Rectal smooth muscle tissue (tissue), 1 donor: ENCODE measurements around the gene GCN1.

ENCODE experiments used
- H3K27ac ChIP-seq: one replicate; pipeline ENCODE4 v1.7.0; 2013; ENCODE audit warnings: low read depth, low read length, inconsistent platforms
- H3K27me3 ChIP-seq: one replicate; pipeline ENCODE4 v1.7.0; 2013; ENCODE audit warnings: low read length; ENCODE audit not compliant: control insufficient read depth, insufficient read depth
- H3K36me3 ChIP-seq: one replicate; pipeline ENCODE4 v1.7.0; 2013; ENCODE audit warnings: low read length; ENCODE audit not compliant: control insufficient read depth, insufficient read depth
- H3K4me1 ChIP-seq: one replicate; pipeline ENCODE4 v1.7.0; 2013; ENCODE audit warnings: low read length; ENCODE audit not compliant: control insufficient read depth, insufficient read depth
- H3K4me3 ChIP-seq: one replicate; pipeline ENCODE4 v1.7.0; 2013; ENCODE audit warnings: low read length
- H3K9ac ChIP-seq: one replicate; pipeline ENCODE4 v1.7.0; 2013; ENCODE audit warnings: low read length

The GCN1 gene

DNA sequence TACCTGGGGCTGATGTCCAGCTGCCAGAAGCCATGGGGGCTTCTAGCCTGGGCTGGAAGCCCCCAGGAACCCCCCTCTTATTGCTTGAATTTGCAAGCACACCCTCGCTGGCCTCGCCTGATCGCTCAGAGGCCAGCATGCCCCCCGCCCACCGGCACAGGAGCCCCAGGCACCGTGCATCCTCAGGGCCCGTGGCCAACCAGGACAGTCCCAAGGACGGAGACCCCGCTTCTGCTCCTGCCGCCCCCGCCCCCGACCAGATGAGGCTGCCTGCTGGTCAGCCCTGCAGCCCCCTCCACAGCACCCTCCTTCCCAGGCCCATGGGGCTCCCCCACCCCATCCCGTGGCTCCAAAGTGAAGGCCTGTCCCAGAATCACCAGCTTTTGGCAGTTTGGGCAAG, 99.2 kb downstream of the GCN1 start:
- Histone ChIP-seq H3K9ac (no peak overlapping the region), H3K27me3 (no peaks in the 10 kb centered on the region), H3K4me3 (no peak overlapping the region), H3K27ac (no peak overlapping the region), H3K36me3 (peaks cover 32% of the 10 kb centered on the region), H3K4me1 (peaks cover 2% of the 10 kb centered on the region)

DNA sequence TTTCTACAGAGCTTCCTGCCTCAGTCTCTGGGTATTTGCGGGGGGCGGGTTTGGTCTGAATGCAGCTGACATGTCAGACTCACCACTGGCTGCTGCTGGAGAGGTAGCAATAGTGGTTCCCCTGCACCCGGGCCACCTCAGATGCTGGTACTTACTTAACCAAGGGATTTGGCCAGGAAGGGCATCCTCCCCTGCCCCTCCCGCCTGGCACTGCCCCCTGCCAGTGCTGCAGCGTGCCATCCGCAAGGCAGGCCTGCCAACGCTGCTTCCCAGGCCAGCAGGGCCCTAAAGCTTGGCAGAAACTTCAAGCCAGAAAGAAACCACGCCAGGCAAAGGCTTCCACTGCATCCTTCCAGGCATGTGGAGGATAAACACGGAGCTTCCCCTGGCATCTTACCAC, 100.0 kb downstream of the GCN1 start:
- no peaks in the 10 kb centered on the region for H3K4me1 ChIP-seq
- no peak overlapping the region for H3K4me3 ChIP-seq
- peaks cover 24% of the 10 kb centered on the region for H3K36me3 ChIP-seq
- H3K9ac ChIP-seq: no peak overlapping the region
- H3K27ac ChIP-seq: peak overlapping the region; percentile 37
- no peaks in the 10 kb centered on the region for H3K27me3 ChIP-seq

DNA sequence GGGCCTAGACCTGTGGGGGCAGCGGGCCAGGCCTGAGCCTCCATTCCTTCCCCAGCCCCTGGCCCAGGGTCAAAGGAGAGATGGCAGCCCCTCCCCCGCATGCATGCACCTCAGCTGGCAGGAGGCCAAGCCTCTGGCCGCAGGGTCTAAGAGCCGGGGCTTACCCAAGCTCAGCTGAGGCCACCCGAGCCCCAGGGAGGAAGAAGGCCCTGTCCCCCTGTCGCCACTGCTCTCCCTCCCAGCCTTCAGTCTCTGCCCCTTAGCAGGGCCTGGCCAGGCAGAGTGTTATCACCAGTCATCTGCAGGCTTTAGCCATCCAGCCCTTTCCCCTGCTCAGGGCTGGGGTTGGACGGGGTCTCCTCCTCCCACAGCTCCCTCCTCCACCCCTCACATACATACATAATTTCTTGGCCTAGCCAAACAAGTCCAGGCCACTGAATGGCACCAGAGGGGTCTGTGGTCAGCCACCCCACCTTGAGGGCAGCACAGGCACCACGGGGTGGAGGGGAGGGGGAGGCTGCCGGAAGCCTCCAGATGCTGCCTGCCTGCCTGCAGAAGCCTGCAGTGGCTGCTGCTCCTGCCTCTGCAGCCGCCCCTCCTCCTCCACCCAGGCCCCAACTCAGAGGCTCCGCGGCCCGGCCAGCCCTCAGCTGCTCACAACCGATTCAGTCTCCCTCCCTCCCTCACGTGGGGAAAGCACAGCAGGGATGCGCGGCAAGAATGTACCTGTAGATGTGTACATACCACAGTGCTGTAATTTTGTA, 100.7 kb downstream of the GCN1 start:
- Histone ChIP-seq H3K36me3 (peaks cover 22% of the 10 kb centered on the region), H3K4me3 (no peak overlapping the region), H3K9ac (no peak overlapping the region), H3K27ac (no peak overlapping the region), H3K27me3 (no peaks in the 10 kb centered on the region), H3K4me1 (no peaks in the 10 kb centered on the region)

DNA sequence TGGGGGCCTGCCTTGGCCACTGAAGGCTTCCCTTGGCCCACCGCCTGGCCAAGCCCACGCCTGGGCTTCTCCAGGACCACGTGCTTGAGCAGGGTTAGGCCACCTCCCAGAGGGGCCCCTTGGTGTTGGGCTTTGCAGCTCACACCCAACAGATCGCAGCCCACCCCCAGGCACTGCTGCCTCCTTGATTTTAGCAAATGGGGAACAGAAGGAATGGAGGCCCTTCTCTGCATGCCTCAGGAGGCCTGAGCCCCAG, 101.3 kb downstream of the GCN1 start:
- H3K4me3 ChIP-seq: no peak overlapping the region
- no peak overlapping the region for H3K27ac ChIP-seq
- peaks cover 21% of the 10 kb centered on the region for H3K36me3 ChIP-seq
- no peaks in the 10 kb centered on the region for H3K27me3 ChIP-seq
- H3K9ac ChIP-seq: no peak overlapping the region
- H3K4me1 ChIP-seq: no peaks in the 10 kb centered on the region

DNA sequence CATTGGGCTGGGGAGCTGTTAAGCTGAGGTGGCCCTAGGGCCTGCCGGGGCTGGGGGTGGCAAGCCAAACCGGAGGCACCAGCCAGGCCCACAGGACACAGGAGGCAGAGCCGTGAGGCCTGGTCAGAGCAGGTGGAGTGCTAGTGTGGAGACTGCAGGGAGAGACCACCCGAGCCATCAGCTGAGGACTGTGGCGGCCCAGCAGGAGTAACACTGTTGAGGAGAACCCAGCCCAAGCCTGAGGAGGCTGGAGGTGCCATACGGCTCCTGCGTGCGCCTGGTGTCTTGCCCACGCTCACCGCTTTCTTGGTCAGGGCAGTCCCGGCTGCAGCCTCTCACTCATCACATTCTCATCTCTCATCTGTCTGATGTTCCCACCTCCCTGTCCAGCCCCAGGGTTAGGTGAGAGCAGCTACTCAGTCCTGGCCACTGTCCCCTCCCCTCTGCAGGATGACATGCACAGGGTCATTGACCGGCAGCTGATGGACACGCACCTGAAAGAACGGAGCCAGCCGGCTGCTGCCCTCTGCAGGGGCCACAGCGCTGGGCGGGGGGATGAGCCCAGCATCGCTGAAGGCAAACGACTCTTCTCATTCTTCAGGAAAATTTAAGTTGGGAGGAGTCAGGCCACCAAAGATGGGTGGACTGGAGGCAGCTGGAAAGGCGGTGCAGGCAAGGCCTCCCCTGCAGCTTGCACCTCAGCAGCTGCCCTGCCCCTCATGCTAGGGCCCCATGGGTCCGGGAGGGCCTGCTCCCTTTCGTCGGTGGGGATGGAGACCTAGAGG, 101.8 kb downstream of the GCN1 start:
- Histone ChIP-seq H3K9ac (no peak overlapping the region), H3K36me3 (peaks cover 18% of the 10 kb centered on the region), H3K4me1 (no peaks in the 10 kb centered on the region), H3K4me3 (no peak overlapping the region), H3K27me3 (no peaks in the 10 kb centered on the region), H3K27ac (no peak overlapping the region)

DNA sequence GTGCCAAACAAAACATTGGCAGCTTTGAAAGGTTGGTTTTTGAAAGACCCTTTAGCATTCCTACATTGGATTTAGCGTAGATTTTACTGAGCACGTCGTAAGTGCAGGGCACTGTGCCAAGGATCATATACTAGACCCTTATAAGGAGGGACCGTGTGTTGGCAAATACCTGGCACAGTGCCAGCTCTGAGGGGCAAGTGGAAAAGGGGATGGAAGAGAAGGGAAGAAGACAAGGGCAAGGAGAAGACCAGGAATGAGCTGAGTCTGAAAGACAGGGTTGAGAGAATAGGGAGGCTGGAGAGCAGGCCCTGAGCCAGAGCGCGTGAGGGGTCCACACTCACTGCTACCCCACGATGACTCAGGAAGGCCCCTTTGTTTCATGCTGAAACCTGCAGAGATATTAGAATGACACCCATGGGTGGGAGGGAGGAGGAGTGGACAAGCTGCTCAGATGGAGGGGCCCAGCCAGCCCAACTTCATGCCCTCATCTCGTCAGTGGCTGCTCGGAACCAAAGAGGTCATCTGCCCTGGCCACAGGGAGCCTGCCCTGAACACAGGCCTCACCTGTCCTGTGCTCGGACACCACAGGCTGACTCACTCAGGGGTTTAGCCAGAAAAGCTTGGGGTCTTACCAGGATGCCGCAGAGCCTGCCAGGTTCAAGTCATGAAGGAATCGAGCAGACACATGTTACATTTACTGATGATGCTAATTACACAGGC, 103.0 kb downstream of the GCN1 start:
- Histone ChIP-seq H3K9ac (no peak overlapping the region), H3K4me3 (no peak overlapping the region), H3K27me3 (no peaks in the 10 kb centered on the region), H3K27ac (no peak overlapping the region), H3K36me3 (peaks cover 9% of the 10 kb centered on the region), H3K4me1 (no peaks in the 10 kb centered on the region)

DNA sequence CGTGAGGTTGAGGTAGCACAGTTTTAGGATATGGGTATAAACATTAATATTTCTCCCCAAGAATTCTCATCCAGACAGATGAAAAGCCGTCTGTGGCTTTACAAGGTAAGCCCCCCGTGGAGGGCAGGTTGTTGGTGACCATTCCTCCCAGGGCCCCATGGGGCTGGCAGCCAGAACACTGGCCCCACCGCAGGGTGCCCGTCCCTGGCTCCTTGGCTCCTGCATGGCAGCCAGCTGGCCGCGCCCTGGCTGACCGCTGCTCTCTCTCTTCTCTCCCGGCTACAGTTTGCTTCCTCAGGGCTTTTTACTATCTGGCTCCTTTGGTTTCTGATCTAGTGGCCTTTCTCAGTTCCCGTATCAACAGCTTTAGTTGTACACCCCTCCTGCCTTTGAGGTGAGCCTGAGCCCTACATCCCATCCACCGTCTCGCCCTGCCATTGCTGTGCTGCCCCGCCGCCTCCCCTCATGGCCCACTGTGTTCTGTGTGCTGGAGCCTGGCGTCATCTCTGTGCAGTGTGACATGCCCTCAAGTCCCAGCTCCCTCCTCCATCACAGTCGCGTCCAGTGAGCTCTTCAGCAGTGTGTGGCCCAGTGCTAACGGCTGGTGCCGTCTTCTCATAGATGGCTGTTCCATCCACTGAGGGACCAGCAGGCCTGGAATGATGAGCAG, 103.8 kb downstream of the GCN1 start:
- Histone ChIP-seq H3K27ac (no peak overlapping the region), H3K36me3 (peaks cover 2% of the 10 kb centered on the region), H3K9ac (no peak overlapping the region), H3K27me3 (no peaks in the 10 kb centered on the region), H3K4me1 (no peaks in the 10 kb centered on the region), H3K4me3 (no peak overlapping the region)

DNA sequence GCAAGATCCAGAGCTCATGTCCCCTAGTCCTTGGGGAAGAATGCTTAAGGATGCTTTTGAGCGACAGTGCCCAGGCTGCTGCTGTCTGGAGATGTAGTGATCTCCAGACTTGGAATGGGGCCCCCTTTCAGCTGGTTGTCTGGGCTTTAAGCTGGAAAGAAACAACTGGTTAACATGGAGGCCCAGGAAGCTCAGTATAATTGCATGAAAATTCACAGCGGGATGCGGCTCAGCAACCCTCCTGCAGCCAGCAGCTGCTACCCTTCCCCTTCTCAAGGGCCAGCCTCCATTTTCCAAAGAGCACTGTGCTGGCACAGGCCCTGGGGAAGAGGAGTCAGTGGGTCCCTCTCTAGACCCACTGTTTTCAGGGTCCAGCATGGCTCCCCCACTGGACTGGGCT, 104.3 kb downstream of the GCN1 start:
- Histone ChIP-seq H3K27ac (no peak overlapping the region), H3K4me3 (no peak overlapping the region), H3K4me1 (no peaks in the 10 kb centered on the region), H3K9ac (no peak overlapping the region), H3K27me3 (no peaks in the 10 kb centered on the region), H3K36me3 (peaks cover 2% of the 10 kb centered on the region)

DNA sequence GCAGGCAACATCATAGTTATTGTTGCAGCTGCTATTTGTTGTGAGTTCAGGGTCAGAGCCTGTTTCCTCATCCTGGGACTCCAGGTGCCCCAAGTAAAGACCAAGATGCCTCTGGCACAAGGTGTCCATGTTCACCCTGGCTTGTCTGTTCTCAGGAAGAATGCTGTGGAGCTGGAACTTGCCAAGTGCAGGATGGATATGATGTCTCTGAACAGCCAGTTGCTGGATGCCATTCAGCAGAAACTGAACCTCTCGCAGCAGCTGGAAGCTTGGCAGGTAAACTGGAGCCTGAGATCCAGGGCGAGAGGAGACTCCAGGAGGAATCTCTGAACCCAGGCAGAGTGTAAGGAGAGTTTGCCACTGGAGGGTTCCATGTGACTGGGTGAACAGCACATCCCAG, 104.7 kb downstream of the GCN1 start:
- Histone ChIP-seq H3K27ac (no peak overlapping the region), H3K27me3 (no peaks in the 10 kb centered on the region), H3K4me1 (no peaks in the 10 kb centered on the region), H3K9ac (no peak overlapping the region), H3K4me3 (no peak overlapping the region), H3K36me3 (peaks cover 2% of the 10 kb centered on the region)

DNA sequence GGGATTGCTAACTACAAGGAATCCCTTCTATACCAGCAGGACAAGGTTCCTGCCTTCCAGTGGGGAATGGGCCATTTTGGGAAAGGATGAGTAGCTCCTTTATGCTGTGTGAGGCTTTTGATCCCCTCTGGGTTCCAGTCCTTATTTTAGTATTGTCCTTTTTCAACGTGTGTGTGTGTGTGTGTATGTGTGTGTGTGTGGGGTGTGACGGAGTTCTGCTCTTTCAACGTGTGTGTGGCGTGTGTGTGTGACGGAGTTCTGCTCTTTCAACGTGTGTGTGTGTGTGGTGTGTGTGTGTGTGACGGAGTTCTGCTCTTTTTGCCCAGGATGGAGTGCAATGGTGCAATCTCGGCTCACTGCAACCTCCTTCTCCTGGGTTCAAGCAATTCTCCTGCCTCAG, 105.4 kb downstream of the GCN1 start:
- no peaks in the 10 kb centered on the region for H3K27me3 ChIP-seq
- H3K27ac ChIP-seq: no peak overlapping the region
- H3K4me1 ChIP-seq: no peaks in the 10 kb centered on the region

DNA sequence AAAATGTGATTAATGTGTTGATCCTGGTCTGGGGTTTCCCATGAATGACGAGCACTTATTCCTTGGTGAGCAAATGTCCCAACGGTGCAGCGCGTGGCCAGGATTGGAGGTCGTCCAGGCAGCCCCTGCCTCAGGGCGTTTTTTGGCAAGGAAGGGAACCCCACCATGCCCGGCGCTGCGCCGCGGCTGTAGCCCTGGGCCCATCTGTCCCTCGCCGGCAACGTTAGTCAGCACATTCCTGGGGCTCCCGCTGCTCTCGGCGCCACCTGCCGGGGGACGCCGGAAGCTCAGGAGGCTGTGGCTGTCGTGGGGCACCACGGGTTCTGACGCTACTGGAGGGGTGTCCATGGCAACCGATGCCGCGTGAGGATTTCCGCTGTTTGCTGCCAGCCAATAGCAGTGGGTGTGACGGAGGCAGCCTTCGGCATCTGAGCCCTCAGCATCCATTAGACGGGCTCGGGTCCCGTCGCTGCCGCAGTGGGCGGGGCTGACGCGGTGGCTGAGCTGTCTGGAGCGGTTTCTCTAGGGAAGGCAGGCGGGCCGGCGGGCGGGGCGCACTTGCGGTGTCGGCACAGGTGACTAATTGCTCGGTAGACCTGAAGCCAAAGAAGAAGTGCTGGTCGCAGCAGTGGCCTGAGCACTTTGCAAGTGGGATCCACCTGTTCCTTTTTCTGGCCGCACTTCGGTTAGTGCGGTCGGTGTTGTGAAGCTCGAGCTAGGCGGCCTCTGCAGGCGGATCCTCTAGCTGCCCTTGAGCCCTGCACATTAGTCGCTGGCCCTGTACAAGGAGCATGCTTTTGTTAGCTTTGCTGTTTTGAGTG, 107.5 kb downstream of the GCN1 start:
- Histone ChIP-seq H3K27ac (no peak overlapping the region), H3K4me3 (peak overlapping the region; percentile 59), H3K27me3 (no peaks in the 10 kb centered on the region), H3K9ac (no peak overlapping the region), H3K4me1 (no peaks in the 10 kb centered on the region), H3K36me3 (no peaks in the 10 kb centered on the region)

More for the DNA sequence above, 105.4 kb downstream of the GCN1 start:
- Histone ChIP-seq H3K4me3 (no peak overlapping the region), H3K36me3 (no peaks in the 10 kb centered on the region), H3K9ac (no peak overlapping the region)
